ENCODE results near the gene GOLGA1. TPM values are rescaled to one million over a fixed set of nuclear protein-coding genes. Genes with fewer than 3 reads are reported as not detected.

Gene GOLGA1
- total and polyA plus RNA-seq, 2 of the 13 experiments (the other 11 are each of a cell fraction or from before 2014, with no cell fraction given), result 12.7 to 15.9 TPM

- no peak for TF ChIP-seq MTA1 (CRISPR knock-in tag; IDR thresholded peaks at IDR 0.05; ENCODE audit: borderline replicate concordance)
- TF ChIP-seq RBAK (CRISPR knock-in tag; IDR thresholded peaks at IDR 0.05), result no peak
- TF ChIP-seq RERE (CRISPR knock-in tag; IDR thresholded peaks at IDR 0.05; ENCODE audit: low read depth), result no peak
- no peak for TF ChIP-seq ZNF740 (CRISPR knock-in tag; IDR thresholded peaks at IDR 0.05)
- no peak for TF ChIP-seq RFX3 (CRISPR knock-in tag; IDR thresholded peaks at IDR 0.05)
- TF ChIP-seq NFIC (IDR thresholded peaks at IDR 0.05; ENCODE audit: low read length), result no peak
- TF ChIP-seq NFE2L1 (CRISPR knock-in tag; IDR thresholded peaks at IDR 0.05; ENCODE audit: borderline replicate concordance), result no peak
- TF ChIP-seq TBX2 (CRISPR knock-in tag; IDR thresholded peaks at IDR 0.05; ENCODE audit: borderline replicate concordance), result no peak
- no peak for TF ChIP-seq ZFYVE20 (CRISPR knock-in tag; IDR thresholded peaks at IDR 0.05; ENCODE audit: borderline replicate concordance, low read depth)
- peak; percentile 40; the same call in 1 of the 2 replicates for TF ChIP-seq ZFP90 (CRISPR knock-in tag; IDR thresholded peaks at IDR 0.05; ENCODE audit: borderline replicate concordance)
- TF ChIP-seq HNRNPLL (IDR thresholded peaks at IDR 0.05; ENCODE audit: low read depth, low read length, poor library complexity, severe bottlenecking), result peak; percentile 33
- no peak for TF ChIP-seq ZNF383 (CRISPR knock-in tag; IDR thresholded peaks at IDR 0.05; ENCODE audit: borderline replicate concordance)
- TF ChIP-seq SAFB2 (CRISPR knock-in tag; IDR thresholded peaks at IDR 0.05; ENCODE audit: borderline replicate concordance, low read depth), result no peak
- TF ChIP-seq SRF (IDR thresholded peaks at IDR 0.05; ENCODE audit: low read depth, low read length), result no peak
- peak; percentile 19; the same call in 1 of the 2 replicates for TF ChIP-seq GFI1 (CRISPR knock-in tag; IDR thresholded peaks at IDR 0.05; ENCODE audit: borderline replicate concordance)
- no peak for TF ChIP-seq ZSCAN25 (CRISPR knock-in tag; IDR thresholded peaks at IDR 0.05)
- no peak for TF ChIP-seq ATF3 (CRISPR knock-in tag; IDR thresholded peaks at IDR 0.05)
- 0 out of 2 replicates have a peak, but pooled peaks have one; percentile 47 for TF ChIP-seq SRY (CRISPR knock-in tag; IDR thresholded peaks at IDR 0.05)
- TF ChIP-seq ZNF672 (CRISPR knock-in tag; IDR thresholded peaks at IDR 0.05), result no peak
- no peak for TF ChIP-seq MZF1 (CRISPR knock-in tag; IDR thresholded peaks at IDR 0.05; ENCODE audit: borderline replicate concordance)
- TF ChIP-seq ZSCAN5A (CRISPR knock-in tag; IDR thresholded peaks at IDR 0.05; ENCODE audit: borderline replicate concordance), result no peak
- no peak for TF ChIP-seq ZNF446 (CRISPR knock-in tag; IDR thresholded peaks at IDR 0.05)
- no peak for TF ChIP-seq HOXA7 (CRISPR knock-in tag; IDR thresholded peaks at IDR 0.05)
Observed at GRCh38 chr9:124852829-124853531, 87.9 kb downstream of the GOLGA1 start, which contains the start of gene WDR38 (continued).

Measured in HepG2 (cell line).